HepG2 (cell line): ENCODE data around the gene USP25.

Experiments
- EZH2 ChIP-seq: conservative IDR thresholded peaks from 2 replicates; pipeline ENCODE4 v1.6.1; 2012; ENCODE audit warnings: mild to moderate bottlenecking, low read depth, low read length, moderate library complexity
- FIP1L1 ChIP-seq: fragments of 200-400 bp; formaldehyde crosslinking; IDR thresholded peaks from 2 replicates; pipeline ENCODE4 v1.6.1; 2018; ENCODE audit warnings: low read depth, mild to moderate bottlenecking, low read length, moderate library complexity, borderline replicate concordance; ENCODE audit not compliant: insufficient read depth
- FOXC1 ChIP-seq: sonication (generic); formaldehyde crosslinking; IDR thresholded peaks from 2 replicates; pipeline ENCODE4 v1.8.0; 2022; ENCODE audit warnings: mild to moderate bottlenecking, missing genetic modification reagents, borderline replicate concordance
- KAT8 ChIP-seq: IDR thresholded peaks from 2 replicates; pipeline ENCODE4 v1.6.1; 2016; ENCODE audit warnings: missing genetic modification reagents, missing compliant biosample characterization
- KDM2A ChIP-seq: sonication (generic); formaldehyde crosslinking; IDR thresholded peaks from 2 replicates; pipeline ENCODE4 v1.4.0; 2020; ENCODE audit warnings: low read depth, missing genetic modification reagents, borderline replicate concordance
- NR1H2 ChIP-seq: sonication (generic); formaldehyde crosslinking; IDR thresholded peaks from 2 replicates; pipeline ENCODE4 v1.8.1; 2022; ENCODE audit warnings: low read depth, missing genetic modification reagents, borderline replicate concordance
- PAX8 ChIP-seq: sonication (generic); formaldehyde crosslinking; IDR thresholded peaks from 2 replicates; pipeline ENCODE4 v1.8.0; 2022; ENCODE audit warnings: mild to moderate bottlenecking, missing genetic modification reagents, borderline replicate concordance
- POLR2G ChIP-seq: fragments of 200-400 bp; formaldehyde crosslinking; IDR thresholded peaks from 2 replicates; pipeline ENCODE4 v1.6.1; 2018; ENCODE audit warnings: mild to moderate bottlenecking, low read depth, low read length, moderate library complexity
- ZNF747 ChIP-seq: sonication (generic); formaldehyde crosslinking; IDR thresholded peaks from 2 replicates; pipeline ENCODE4 v1.8.1; 2023; ENCODE audit warnings: missing genetic modification reagents, mild to moderate bottlenecking, borderline replicate concordance
- TF ChIP-seq, protein P1 (sequence below): sonication (generic); formaldehyde crosslinking; IDR thresholded peaks from 2 replicates; pipeline ENCODE4 v1.5.0; 2020; ENCODE audit warnings: mild to moderate bottlenecking, missing genetic modification reagents, moderate library complexity
- TF ChIP-seq, protein P2 (sequence below): sonication (generic); formaldehyde crosslinking; IDR thresholded peaks from 2 replicates; pipeline ENCODE4 v1.8.0; 2022; ENCODE audit warnings: mild to moderate bottlenecking, missing genetic modification reagents, moderate library complexity
- TF ChIP-seq, protein P3 (sequence below): sonication (generic); formaldehyde crosslinking; IDR thresholded peaks from 2 replicates; pipeline ENCODE4 v1.5.0; 2020; ENCODE audit warnings: mild to moderate bottlenecking, missing genetic modification reagents, borderline replicate concordance
- TF ChIP-seq, protein P4 (sequence below): sonication (generic); formaldehyde crosslinking; IDR thresholded peaks from 2 replicates; pipeline ENCODE4 v1.4.0; 2020; ENCODE audit warnings: missing genetic modification reagents
- TF ChIP-seq, protein P5 (sequence below): IDR thresholded peaks from 2 replicates; pipeline ENCODE4 v1.6.1; 2012; ENCODE audit warnings: low read length, improper control_type of control experiment

DNA sequence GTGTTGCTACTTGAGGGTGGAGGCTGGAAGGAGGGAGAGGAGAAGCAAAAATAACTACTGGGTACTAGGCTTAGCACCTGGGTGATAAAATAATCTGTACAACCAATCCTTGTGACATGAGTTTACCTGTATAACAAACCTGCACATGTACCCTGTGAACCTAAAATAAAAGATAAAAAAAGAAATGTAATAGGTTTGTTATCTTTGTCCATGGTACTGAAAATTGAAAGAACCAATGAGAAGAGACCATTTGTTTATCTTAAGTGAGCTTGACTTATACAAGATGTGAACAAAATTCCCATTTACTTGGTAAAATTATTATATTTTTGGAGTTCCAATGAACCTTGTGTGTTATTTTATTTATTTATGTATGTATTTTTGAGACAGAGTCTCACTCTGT is 11.1 kb upstream of the USP25 start:
- TF ChIP-seq EZH2 (no peak), FOXC1 (CRISPR knock-in tag) (no peak), KDM2A (no peak), PAX8 (CRISPR knock-in tag) (no peak), POLR2G (no peak), FIP1L1 (no peak), ZNF747 (CRISPR knock-in tag) (no peak), NR1H2 (CRISPR knock-in tag) (no peak), KAT8 (CRISPR knock-in tag) (no peak)
- TF ChIP-seq, protein P1, sequence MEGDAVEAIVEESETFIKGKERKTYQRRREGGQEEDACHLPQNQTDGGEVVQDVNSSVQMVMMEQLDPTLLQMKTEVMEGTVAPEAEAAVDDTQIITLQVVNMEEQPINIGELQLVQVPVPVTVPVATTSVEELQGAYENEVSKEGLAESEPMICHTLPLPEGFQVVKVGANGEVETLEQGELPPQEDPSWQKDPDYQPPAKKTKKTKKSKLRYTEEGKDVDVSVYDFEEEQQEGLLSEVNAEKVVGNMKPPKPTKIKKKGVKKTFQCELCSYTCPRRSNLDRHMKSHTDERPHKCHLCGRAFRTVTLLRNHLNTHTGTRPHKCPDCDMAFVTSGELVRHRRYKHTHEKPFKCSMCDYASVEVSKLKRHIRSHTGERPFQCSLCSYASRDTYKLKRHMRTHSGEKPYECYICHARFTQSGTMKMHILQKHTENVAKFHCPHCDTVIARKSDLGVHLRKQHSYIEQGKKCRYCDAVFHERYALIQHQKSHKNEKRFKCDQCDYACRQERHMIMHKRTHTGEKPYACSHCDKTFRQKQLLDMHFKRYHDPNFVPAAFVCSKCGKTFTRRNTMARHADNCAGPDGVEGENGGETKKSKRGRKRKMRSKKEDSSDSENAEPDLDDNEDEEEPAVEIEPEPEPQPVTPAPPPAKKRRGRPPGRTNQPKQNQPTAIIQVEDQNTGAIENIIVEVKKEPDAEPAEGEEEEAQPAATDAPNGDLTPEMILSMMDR (CRISPR knock-in tag) = no peak
- TF ChIP-seq, protein P2, sequence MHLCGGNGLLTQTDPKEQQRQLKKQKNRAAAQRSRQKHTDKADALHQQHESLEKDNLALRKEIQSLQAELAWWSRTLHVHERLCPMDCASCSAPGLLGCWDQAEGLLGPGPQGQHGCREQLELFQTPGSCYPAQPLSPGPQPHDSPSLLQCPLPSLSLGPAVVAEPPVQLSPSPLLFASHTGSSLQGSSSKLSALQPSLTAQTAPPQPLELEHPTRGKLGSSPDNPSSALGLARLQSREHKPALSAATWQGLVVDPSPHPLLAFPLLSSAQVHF (CRISPR knock-in tag) = no peak
- TF ChIP-seq, protein P3, sequence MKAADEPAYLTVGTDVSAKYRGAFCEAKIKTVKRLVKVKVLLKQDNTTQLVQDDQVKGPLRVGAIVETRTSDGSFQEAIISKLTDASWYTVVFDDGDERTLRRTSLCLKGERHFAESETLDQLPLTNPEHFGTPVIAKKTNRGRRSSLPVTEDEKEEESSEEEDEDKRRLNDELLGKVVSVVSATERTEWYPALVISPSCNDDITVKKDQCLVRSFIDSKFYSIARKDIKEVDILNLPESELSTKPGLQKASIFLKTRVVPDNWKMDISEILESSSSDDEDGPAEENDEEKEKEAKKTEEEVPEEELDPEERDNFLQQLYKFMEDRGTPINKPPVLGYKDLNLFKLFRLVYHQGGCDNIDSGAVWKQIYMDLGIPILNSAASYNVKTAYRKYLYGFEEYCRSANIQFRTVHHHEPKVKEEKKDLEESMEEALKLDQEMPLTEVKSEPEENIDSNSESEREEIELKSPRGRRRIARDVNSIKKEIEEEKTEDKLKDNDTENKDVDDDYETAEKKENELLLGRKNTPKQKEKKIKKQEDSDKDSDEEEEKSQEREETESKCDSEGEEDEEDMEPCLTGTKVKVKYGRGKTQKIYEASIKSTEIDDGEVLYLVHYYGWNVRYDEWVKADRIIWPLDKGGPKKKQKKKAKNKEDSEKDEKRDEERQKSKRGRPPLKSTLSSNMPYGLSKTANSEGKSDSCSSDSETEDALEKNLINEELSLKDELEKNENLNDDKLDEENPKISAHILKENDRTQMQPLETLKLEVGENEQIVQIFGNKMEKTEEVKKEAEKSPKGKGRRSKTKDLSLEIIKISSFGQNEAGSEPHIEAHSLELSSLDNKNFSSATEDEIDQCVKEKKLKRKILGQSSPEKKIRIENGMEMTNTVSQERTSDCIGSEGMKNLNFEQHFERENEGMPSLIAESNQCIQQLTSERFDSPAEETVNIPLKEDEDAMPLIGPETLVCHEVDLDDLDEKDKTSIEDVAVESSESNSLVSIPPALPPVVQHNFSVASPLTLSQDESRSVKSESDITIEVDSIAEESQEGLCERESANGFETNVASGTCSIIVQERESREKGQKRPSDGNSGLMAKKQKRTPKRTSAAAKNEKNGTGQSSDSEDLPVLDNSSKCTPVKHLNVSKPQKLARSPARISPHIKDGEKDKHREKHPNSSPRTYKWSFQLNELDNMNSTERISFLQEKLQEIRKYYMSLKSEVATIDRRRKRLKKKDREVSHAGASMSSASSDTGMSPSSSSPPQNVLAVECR (CRISPR knock-in tag) = no peak
- TF ChIP-seq, protein P4, sequence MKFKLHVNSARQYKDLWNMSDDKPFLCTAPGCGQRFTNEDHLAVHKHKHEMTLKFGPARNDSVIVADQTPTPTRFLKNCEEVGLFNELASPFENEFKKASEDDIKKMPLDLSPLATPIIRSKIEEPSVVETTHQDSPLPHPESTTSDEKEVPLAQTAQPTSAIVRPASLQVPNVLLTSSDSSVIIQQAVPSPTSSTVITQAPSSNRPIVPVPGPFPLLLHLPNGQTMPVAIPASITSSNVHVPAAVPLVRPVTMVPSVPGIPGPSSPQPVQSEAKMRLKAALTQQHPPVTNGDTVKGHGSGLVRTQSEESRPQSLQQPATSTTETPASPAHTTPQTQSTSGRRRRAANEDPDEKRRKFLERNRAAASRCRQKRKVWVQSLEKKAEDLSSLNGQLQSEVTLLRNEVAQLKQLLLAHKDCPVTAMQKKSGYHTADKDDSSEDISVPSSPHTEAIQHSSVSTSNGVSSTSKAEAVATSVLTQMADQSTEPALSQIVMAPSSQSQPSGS (CRISPR knock-in tag) = no peak
- TF ChIP-seq, protein P5, sequence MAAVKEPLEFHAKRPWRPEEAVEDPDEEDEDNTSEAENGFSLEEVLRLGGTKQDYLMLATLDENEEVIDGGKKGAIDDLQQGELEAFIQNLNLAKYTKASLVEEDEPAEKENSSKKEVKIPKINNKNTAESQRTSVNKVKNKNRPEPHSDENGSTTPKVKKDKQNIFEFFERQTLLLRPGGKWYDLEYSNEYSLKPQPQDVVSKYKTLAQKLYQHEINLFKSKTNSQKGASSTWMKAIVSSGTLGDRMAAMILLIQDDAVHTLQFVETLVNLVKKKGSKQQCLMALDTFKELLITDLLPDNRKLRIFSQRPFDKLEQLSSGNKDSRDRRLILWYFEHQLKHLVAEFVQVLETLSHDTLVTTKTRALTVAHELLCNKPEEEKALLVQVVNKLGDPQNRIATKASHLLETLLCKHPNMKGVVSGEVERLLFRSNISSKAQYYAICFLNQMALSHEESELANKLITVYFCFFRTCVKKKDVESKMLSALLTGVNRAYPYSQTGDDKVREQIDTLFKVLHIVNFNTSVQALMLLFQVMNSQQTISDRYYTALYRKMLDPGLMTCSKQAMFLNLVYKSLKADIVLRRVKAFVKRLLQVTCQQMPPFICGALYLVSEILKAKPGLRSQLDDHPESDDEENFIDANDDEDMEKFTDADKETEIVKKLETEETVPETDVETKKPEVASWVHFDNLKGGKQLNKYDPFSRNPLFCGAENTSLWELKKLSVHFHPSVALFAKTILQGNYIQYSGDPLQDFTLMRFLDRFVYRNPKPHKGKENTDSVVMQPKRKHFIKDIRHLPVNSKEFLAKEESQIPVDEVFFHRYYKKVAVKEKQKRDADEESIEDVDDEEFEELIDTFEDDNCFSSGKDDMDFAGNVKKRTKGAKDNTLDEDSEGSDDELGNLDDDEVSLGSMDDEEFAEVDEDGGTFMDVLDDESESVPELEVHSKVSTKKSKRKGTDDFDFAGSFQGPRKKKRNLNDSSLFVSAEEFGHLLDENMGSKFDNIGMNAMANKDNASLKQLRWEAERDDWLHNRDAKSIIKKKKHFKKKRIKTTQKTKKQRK = no peak
